22Rv1 (cell line): ENCODE measurements around the gene OR6J1.

Experiments
- ZFX ChIP-seq: fragments of 450-650 bp; IDR thresholded peaks from 2 replicates; pipeline ENCODE4 v1.6.1; 2017; ENCODE audit warnings: antibody characterized with exemption, borderline replicate concordance
- TF ChIP-seq, protein P1 (sequence below): fragments of 450-650 bp; IDR thresholded peaks from 2 replicates; pipeline ENCODE4 v1.5.1; 2017; ENCODE audit warnings: mild to moderate bottlenecking

DNA sequence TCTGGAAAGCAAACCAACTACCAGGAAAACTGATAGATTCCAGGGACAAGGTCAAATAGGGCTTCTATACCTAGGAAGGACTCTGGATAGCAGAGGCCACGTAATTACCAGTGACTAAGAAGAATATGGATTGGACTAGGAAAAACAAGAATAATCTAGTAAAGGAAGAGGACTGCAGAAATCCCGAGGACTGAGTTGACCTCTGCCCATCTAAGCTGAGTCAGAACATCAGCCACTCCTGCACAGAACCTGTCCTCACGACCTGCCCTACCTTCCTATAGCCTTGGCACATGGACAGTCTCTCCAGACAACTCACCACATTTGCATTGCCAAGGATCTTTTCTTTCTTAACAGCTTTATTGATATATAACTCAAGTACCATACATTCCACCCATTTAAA lies 2.3 kb downstream of the OR6J1 start:
- TF ChIP-seq, protein P1, sequence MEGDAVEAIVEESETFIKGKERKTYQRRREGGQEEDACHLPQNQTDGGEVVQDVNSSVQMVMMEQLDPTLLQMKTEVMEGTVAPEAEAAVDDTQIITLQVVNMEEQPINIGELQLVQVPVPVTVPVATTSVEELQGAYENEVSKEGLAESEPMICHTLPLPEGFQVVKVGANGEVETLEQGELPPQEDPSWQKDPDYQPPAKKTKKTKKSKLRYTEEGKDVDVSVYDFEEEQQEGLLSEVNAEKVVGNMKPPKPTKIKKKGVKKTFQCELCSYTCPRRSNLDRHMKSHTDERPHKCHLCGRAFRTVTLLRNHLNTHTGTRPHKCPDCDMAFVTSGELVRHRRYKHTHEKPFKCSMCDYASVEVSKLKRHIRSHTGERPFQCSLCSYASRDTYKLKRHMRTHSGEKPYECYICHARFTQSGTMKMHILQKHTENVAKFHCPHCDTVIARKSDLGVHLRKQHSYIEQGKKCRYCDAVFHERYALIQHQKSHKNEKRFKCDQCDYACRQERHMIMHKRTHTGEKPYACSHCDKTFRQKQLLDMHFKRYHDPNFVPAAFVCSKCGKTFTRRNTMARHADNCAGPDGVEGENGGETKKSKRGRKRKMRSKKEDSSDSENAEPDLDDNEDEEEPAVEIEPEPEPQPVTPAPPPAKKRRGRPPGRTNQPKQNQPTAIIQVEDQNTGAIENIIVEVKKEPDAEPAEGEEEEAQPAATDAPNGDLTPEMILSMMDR: no peak
- TF ChIP-seq ZFX: no peak
